CD4-positive, alpha-beta T cell treated with Interleukin-12 subunit alpha and Interleukin-12 subunit beta, for 1 hour (primary cell): Measurements from ENCODE around the gene ZNF140.

Experiments
- DNase-seq: peaks from one replicate; pipeline ENCODE4 v3.0.0-alpha.2; 2020

Gene ZNF140

GRCh38 chr12:133080368-133081158 is at the start of gene ZNF140:
TSS of gene ZNF140 (plus strand) at chr12:133080923. CDS start at chr12:133081321, 398 bp downstream.
- peak; percentile 97 for DNase-seq

DNA sequence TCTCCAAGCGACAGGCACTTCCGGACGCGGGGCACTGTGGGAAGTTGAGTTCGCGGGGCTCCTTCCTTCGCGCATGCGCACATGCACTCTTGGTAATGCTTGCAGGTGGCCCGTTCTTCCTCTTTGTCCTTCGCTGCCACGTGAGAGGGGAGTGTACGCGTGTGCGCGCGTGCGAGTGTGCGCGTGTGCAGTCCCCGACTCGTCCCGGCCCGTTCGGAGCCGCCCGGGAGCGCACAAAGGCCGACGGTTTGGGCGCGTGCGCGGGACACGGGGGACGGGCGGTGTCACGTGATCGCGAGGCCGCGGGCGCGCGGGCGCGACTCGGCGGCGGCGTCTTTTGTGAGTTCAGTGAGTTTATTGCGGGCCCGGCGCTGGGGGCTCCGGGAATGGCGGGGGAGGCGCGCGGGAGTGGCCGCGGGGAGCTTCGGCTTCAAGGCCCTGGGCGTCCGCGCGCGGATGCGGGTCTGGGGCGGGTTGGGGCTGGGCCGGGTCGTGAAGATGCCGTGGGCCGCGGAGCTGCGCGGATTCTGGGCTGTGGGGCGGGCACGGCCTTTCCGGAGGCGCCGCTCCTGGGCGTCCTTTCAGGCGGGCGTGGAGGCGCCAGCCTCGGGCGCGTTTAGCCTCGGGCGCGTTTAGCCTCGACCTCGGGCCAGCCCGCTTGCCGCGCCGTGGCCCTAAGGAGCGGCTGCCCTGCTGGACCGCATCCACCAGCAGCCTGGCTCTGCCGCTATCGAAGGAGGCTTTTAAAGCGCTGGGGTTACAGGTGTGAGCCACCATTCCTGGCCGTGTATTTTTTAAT is 43.3 kb upstream of the ZNF140 start, which contains the start of gene ZNF84:
ZNF84 (plus strand) TSS at position 303 of the 799 bp plus-strand sequence. CDS start 3,959 bp downstream, outside the sequence.
- DNase-seq: peak; percentile 97

GRCh38 chr12:133038118-133038709 is 42.5 kb upstream of the ZNF140 start:
- no peak for DNase-seq

GRCh38 chr12:133046698-133047097 is 34.0 kb upstream of the ZNF140 start:
- DNase-seq: no peak

- DNase-seq: no peak
These were observed 23.3 kb upstream of the ZNF140 start for GRCh38 chr12:133057446-133057845.

DNA sequence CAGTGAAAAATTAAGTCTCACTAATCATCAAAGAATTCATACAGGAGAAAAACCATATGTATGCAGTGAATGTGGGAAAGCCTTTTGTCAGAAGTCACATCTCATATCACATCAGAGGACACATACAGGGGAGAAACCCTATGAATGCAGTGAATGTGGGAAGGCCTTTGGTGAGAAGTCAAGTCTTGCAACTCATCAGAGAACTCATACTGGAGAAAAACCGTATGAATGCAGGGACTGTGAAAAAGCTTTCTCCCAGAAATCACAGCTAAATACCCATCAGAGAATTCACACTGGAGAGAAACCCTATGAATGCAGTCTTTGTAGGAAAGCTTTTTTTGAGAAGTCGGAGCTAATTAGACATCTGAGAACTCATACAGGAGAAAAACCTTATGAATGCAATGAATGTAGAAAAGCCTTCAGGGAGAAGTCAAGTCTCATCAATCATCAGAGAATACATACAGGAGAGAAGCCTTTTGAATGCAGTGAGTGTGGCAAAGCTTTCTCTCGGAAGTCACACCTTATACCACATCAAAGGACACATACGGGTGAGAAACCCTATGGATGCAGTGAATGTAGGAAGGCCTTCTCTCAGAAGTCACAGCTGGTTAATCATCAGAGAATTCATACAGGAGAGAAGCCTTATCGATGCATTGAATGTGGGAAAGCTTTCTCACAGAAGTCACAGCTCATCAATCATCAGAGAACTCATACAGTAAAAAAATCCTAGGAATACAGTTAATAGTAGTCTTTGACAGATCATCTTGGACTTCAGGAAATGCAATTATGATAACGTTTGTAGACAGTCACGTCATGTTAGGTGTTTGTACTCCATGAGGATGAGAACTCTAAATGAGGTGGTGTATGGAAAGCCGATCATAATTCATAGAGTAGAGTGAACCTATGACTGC is 22.3 kb upstream of the ZNF140 start:
- DNase-seq: no peak

- no peak for DNase-seq
These were observed 18.8 kb upstream of the ZNF140 start for GRCh38 chr12:133061954-133062353.

- no peak for DNase-seq
These were observed 17.2 kb upstream of the ZNF140 start for GRCh38 chr12:133063556-133063955.

GRCh38 chr12:133073836-133074235 is 6.9 kb upstream of the ZNF140 start:
- no peak for DNase-seq

- peak; percentile 98 for DNase-seq
These were observed 726 bp upstream of the ZNF140 start for GRCh38 chr12:133080026-133080367.

DNA sequence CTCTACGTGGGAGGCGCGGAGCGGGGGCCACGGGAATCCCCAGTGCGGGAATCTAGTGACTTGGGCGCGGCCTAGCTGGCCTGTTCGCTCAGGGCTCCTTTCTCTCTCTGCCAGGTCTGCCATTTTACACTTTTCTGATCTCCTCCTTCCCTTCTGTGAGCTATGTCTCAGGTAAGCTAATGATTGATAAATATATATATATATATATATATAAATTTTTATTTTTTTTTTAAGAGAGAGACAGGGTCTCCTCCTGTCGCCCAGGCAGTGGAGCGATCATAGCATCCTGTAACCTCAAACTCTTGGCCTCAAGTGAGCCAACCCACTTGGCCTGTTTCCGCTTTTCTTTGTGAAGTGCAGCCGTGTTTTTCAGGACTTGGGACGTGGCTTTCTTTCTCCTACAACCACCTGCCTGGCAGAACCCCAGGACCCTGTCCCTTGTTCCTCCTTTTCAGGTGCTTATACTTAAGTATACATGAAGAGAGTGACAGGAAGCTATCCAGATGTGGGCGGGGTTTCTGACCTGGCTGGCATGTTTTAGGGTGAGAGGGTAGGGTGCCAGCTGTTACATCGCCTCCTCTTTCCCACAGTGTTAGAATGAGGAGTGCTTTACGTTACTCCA is 547 bp downstream of the ZNF140 start:
- DNase-seq: no peak

GRCh38 chr12:133083345-133083744 is 2.6 kb downstream of the ZNF140 start:
- no peak for DNase-seq

- DNase-seq: no peak
These were observed 24.9 kb downstream of the ZNF140 start for GRCh38 chr12:133105620-133106019.

DNA sequence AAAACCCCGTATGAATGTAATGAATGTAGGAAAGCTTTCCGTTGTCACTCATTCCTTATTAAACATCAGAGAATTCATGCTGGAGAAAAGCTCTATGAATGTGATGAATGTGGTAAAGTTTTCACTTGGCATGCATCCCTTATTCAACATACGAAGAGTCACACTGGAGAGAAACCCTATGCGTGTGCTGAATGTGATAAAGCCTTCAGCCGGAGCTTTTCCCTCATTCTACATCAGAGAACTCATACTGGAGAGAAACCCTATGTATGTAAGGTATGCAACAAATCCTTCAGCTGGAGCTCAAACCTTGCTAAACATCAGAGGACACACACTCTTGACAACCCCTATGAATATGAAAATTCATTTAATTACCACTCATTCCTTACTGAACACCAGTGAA is 25.5 kb downstream of the ZNF140 start:
- no peak for DNase-seq

DNA sequence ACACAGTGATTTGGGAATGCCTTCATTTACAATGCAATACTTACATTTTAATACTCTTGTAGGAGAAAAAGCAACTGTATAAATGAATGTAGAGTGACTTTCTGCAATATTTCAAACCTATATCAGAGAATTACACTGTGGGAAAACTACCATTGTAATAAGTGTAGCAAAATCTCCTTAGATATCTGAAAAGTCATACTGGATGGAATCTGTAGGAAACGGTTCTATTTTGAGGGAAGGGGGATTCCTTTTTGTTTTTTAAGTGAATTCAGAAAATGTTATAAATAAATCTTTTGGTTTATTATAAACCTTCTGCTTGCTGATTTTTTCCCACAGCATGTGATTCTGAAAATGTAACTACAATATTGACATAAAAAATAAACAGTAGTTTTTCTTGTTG is 26.4 kb downstream of the ZNF140 start:
- DNase-seq: no peak

DNA sequence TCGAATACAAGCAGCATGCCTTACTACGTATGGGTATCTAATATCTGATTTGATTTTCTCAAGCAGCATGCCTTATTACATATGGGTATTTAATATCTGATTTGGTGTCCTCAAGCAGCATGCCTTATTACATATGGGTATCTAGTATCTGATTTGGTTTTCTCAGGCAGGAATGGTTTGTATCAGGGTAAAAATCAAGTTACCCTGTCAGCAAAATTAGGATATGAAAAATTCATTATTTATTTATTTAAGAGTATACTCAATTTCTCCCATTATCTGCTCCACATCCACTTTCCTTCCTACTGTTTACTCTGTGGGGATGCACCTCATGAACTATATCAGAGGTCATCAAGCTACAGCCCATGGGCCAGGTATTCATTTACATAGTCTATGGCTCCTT is 27.4 kb downstream of the ZNF140 start:
- no peak for DNase-seq

GRCh38 chr12:133120385-133121191 is 39.9 kb downstream of the ZNF140 start:
- no peak for DNase-seq

DNA sequence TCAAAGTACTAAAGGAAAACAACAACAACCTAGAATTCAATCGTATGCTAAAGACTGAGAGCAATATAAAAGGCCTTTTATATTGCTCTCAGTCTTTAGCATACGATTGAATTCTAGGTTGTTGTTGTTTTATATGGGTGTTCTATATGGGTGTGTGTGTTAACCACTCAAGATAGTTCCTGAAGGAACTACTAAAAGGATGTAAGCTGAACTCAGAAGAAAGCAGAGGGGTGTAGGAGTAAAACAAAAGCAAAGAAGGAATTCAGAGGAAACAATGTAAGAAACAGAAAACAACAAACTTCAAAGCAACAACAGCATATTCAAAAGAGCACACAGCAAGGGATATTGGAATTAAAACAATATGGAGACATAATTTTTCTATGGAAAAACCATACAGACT is 44.0 kb downstream of the ZNF140 start:
- no peak for DNase-seq

GRCh38 chr12:133129368-133130037 is 48.8 kb downstream of the ZNF140 start:
- DNase-seq: no peak

DNA sequence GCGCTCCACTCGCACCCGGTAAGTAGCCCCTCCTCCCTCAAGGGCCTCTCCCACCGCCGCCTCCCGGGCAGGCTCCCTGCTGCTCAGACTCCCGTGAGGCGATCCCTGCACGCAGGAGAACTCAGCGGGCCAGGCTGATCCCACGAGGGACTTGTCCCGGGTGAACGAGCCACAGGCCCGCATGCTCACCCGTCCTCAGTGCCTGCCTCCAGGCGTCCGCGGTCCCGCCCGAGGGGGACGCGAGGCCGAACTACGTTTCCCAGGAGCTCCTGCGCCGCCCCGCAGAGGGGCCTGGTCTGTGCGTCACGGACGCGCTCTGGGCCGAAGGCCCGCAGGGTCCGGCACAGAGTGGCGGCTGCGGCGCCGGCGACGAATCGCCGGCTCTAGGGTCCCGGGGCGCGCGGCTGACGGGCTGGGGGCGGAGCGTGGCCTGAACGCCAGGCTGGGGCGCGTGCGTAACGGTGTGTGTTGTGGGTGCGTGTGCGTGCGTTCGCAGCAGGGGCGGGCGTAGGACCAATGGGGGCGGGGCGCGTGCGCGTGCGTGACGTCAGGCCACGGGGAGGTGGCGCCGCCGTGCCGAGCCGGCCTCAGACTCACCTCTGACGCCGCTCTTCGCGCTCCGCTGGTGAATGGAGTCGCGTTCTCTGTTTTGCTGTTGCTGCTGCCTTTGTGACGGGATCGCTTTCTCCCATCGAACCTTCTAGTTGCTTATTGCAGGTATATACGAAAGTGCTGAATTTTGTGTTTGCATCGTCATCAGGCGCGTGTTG is 49.5 kb downstream of the ZNF140 start, which contains the start of the genes ZNF10 and ZNF891:
ZNF10 (plus strand) TSS at position 590 of the 770 bp plus-strand sequence. CDS start 13,866 bp downstream, outside the sequence.
ZNF891 (minus strand) TSS at position 237 of the 770 bp plus-strand sequence. CDS start 8,356 bp downstream, outside the sequence.
- peak; percentile 97 for DNase-seq
